ENCODE data around the gene NAA80.
"Not testable (repeated sequence)": the region's sequence is repeated elsewhere in the genome, so short reads cannot be mapped to it uniquely, and the experiment has no call there.

NAA80 gene

DNA sequence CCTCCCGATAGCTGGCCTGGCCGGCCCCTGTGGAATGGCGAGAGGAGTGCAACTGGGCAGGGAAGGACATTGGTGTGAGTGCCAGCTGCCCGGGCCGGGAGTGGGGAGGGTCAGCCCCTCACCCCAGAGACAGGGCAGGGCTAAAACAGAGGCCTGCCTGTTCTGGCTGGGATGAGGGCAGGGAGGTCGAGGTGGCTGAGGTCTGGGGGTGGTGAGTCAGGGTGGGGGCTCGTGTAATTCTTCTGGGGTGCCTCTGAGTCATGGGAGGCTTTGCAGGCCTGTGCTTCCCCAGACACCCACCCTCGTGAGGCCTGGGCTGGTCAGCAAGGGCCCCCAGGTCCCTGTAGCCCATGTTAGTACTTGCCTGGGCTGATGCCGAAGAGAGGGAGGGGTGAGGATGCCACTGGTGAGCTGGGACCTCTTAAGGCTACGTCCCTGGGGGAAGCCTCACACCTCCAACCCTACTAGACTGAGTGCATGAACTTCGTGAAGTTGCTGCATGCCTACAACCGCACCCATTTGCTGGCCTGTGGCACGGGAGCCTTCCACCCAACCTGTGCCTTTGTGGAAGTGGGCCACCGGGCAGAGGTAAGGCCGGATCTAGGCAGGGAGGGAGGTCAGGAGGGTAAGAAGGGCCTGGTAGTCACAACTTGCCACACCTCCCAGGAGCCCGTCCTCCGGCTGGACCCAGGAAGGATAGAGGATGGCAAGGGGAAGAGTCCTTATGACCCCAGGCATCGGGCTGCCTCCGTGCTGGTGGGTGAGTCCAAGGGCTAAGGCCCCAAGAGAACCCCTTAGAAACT is 28.6 kb downstream of the NAA80 start:
- no peak for DNase-seq (ENCODE audit: low read depth, low spot score)

DNA sequence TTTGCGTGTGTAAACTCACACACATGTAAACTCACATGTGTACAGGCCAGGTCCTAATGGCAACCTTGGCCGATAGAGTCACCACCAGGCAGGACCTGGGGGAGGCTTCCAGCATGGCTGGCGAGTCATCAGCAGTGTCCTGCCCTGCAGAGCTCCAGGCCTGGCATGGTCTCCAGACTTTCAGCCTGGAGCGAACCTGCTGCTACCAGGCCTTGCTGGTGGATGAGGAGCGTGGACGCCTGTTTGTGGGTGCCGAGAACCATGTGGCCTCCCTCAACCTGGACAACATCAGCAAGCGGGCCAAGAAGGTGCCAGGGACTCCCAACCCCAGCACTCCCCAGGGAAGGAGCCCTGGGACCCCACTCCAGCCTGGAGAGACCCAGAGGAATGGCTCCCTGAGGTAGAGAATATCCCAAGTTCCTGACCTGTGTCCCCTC is 29.2 kb downstream of the NAA80 start:
- no peak for DNase-seq (ENCODE audit: low read depth, low spot score)

DNA sequence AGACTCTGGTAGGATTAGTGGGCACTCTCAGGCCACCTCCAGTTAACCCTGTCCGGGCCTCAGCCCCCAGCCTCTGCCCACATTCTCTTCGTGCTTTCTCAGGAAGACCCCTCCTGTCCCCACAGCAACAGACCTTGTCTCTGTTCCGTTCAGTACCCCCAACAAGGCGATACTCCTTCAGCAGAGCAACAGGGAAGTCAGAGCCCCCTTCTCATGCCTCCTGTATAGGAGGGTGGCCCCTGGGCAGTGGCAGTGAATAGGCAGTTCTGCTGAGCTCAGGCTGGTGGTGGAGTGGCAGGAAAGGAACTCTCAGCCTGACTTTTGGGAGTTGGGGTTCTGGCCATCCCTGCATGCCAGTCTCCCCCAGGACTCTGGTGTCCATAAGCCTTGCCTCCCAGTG is 29.7 kb downstream of the NAA80 start:
- no peak for DNase-seq (ENCODE audit: low read depth, low spot score)

DNA sequence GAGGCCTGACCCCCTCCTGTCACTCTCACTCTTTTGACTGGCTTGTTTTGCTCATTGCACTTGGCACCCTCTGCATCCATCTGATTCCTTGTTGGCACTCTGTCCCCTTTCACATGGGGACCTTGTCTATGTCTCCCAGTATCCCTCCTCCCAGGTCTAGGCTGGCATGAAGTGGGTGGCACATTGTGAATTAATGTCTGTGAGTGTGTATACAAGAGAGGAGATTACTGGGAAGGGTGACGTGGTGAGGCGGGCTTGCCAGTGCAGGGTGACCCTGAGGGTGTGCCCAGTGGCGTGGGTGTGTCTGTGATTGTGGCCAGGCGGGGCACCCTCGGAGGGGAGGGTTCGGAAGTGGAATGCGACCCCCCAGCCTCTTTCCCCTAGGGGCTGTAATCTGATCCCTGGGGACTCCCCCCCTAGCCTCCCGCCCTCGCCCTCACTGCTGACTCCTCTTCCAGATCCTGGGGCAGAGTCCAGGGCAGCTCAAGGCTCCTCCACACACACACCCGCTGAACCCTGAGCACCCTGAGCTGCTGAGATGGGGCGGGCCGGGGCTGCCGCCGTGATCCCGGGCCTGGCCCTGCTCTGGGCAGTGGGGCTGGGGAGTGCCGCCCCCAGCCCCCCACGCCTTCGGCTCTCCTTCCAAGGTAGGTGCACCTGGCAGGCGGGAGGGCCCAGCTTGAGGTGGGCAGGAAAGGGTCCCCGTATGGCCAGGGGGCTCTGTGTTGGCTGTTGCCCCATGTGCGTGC is 30.3 kb downstream of the NAA80 start, which contains the start of gene SEMA3B:
Gene SEMA3B (plus strand): TSS at position 445 of the 749 bp plus-strand sequence. CDS start 94 bp downstream, at position 539.
- DNase-seq (ENCODE audit: low read depth, low spot score): no peak

DNA sequence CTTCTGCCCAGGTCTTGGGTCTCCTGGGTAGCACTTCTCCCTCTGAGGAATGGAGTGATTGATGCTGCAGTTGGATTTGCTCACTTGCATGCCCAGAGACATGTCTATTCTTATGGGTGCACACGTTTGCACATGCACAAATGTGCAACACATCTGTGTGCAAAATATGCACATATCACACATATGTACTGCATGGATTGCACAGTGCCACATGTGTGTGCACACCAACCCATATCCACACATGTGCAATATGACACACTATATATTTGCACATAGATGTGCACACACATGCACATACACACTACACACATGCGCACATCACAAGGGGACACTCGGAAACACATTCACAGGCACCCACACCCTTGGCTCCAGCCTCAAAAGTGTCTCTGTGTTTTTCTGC is 30.9 kb downstream of the NAA80 start:
- DNase-seq (ENCODE audit: low read depth, low spot score): no peak

DNA sequence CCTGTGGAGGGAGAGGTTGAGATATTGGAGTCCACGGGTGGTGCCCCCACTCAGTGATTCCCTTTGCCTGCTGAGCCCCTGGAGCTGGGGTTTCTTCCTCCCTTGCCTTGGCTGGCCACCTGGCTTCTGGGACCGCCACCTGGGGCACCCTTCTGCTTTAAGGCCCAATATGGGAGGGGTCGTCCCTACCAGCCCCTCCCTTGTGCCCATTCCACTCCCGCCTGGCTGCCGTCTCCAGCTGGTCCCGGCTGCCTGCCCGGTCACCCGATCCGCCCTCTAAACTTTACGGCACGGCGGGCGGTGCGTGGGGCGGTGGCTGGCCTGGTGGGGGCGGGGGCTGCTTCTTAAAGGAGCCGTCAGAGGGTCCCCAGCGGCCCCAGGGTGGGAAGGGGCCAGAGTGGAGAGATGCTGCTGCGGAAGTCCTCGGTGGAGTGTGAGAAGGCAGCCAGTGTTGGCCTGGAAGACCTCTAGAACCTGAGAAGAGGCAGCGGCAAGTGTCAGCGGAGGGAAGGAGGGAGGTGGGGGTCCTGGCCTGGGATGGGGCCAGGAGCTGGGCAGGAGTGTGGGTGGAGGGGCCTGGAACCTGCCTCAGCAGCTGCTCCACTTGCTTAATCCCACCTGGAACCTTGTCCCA is 31.8 kb downstream of the NAA80 start:
- DNase-seq (ENCODE audit: low read depth, low spot score): no peak

DNA sequence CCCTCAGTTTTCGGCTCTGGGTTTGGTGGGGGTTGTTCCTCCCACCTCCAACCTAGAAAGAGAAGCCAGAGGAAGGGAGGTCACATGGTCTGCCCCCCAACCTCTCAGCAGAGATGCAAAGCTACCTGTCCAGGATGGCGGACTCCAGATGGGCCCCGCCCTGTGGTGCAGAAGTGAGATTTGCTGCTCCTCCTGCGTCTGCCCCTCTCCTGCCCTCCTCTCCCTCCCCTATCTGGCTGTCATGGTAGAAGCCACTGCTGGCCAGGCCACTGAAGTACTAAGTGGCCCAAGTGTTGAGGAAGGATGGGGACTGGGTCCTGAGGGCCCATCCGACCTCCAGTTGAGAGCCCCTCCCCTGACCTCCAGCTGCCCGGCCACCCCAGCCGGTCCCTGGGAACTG is 32.4 kb downstream of the NAA80 start:
- DNase-seq (ENCODE audit: low read depth, low spot score): no peak

DNA sequence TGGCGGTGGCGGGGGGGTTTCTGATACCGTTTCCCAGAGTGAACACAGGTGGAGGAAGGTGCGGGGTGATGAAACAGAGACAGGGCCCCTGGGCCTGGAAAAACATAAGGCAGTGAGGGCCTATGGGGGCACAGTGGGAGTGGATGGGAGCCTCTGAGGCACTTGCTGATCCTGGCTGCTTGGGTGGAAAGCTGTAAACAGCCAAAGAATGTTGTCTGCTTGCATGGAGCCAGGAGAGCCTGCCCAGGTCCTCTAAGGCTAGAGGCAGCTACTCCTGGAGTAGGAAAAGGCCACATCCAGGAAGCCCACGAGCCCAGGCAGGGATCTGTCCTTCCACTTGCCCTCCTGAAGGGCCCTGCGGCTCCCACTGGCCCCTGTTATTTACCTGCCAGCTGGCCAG is 33.2 kb downstream of the NAA80 start:
- no peak for DNase-seq (ENCODE audit: low read depth, low spot score)

DNA sequence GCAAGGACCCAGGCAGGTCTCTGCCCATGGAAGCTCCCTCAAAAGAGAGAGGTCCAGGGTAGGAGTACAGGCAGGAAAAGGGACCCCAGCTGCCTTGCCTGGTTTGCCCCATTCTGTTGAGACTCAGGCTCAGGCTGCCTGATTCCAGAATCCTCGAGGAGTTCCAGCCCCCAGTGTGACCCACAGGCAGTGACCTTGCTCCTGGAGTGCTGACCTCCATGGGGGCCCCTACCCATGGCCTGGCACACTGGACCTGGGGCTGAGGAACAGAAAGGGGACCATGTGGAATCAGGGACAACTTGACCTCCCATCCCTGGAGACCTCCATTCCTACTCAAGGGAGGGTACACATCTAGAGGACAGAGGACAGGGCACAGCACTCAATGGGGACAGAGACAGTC is 33.6 kb downstream of the NAA80 start:
- DNase-seq (ENCODE audit: low read depth, low spot score): no peak

DNA sequence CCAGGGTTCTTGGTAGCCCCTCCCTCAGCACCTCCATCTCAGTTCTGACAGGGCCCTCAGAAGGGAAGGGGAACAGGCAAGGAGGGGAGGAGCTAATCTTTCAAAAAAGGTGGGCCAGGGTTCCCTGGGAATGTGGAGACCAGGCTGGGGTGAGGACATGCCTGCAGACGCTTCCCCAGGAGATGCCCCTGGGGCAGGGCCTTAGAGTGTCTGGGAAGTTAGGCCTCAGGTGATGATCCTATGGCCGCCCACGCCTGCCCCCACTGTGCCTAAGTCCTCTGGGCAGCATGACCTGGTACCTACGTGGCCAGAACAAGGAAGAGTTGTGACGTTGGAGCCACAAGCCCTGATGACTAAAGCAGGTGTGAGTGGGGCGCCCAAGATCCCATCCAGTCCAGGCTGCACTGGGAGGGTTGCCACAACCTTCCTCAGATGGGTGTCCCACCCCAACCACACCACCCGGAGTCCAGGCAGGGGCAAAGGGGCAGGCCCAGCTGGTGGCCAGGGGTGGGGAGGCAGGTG is 34.2 kb downstream of the NAA80 start:
- no peak for DNase-seq (ENCODE audit: low read depth, low spot score)

DNA sequence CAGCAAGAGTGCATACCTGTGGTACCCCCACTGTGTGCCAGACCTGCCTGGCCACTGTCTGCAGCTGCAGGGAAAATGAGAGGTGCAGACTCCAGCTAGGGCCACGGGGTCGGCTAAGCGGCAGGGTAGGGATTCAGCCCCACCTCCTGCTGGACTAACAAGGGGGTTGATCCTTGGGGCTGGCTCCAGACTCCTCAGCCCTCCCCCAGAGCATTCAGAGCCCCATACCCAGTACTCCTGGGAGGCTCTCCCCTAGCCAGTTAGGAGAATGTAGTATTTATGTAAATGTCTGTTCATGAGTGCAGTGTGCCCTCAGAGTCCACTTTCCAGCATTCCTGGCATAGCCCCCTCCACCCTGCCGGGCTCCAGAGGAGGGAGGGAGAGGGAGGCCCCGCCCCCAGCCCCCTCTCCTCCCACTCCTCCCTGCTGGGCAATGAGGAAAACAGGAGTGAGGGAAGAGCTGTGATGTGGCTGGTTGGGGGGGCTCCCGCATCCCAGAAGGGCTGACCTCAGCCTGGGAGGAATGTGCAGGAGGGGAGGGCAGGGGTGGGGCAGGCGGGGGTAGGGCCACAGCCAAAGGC is 34.7 kb downstream of the NAA80 start:
- DNase-seq (ENCODE audit: low read depth, low spot score): peak; percentile 93

DNA sequence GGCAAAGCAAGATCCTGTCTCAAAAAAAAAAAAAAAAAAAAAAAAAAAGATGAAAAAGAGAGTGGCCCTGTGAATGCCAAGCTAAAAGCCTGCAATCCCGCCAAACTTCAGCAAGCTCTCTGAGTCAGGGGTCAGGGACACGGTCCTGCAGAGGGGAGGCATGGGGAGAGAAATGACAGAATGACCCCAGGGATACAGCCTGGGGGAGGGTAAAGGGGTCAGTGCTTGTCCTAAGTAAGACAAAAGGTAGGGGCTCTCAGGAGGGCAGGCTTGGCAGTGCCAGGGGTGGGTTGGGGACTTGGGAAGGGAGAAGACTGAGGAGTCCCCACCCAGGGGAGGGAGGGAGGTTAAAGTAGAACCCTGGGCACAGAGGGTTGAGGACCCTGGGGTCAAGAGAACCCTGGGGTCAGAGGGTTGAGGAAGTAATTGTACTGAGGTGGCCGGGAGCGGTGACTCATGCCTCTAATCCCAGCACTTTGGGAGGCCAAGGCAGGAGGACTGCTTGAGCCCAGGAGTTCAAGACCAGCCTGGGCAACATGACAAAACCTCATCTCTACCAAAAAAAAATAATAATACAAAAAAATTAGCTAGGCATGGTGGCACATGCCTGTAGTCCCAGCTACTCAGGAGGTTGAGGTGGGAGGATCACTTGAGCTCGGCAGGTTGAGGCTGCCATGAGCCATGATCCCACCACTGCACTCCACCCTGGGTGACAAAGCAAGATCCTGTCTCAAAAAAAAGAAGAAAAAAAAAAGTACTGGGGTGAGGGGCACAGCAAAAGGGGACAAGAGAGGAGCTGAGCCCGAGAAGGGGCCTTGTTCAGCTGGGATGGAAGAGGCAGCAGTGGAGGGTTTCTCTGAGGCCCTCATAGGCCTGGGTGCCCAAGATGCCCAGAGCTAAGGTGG is 35.5 kb downstream of the NAA80 start:
- no peak for DNase-seq (ENCODE audit: low read depth, low spot score)

DNA sequence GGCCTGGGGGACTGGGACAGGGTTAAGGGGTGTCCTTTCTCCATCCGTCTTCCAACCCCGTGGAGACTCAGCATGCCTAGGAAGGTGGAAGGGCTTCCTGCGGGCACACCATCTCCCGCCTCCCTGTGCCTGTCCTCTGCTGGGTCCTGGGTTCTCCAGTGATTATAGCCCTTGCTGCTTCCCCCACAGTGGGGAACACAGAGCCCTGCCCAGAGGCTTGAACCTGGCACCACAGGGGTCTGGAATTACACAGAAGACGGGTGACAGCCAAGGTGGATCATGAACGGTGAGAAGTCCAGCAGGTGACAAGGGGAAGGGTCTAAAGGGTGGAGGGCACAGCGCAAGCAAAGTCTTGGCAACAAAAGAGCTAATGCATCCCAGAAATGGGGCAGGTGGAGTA is 36.4 kb downstream of the NAA80 start:
- DNase-seq (ENCODE audit: low read depth, low spot score): no peak

DNA sequence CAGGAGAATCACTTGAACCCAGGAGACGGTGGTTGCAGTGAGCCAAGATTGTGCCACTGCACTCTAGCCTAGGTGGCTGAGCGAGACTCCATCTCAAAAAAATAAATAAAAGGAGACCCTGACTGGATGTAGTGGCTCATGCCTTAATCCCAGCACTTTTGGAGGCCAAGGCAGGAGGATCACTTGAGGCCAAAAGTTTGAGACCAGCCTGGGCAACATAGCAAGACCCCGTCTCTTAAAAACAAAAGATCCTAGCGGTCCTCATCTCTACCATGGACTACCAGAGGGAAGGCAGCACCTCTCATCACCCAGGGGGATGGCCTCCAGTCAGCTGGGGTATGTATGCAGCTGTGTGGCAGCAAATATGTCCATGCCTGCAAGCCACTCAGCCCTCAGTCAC is 37.0 kb downstream of the NAA80 start:
- DNase-seq (ENCODE audit: low read depth, low spot score): not testable (repeated sequence)

DNA sequence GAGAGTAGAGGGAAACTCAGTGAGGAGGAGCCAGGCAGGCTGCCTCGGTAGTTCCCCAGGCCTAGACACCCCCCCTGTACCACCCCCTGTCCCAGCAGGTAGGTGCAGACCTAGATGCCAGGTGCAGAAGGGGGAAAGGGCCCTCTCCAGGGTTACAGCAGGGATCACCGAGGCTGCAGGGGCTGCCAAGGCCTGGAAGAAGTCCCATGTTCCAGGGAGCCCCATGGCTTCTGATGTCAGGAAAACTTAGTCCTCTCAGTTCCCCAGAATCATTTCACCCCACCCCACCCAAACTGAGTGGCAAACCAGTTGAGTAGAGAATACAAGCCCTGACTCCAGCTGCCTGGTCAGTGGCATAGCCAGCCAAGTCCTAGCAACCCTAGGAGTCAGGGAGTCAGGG is 37.7 kb downstream of the NAA80 start:
- DNase-seq (ENCODE audit: low read depth, low spot score): no peak

DNA sequence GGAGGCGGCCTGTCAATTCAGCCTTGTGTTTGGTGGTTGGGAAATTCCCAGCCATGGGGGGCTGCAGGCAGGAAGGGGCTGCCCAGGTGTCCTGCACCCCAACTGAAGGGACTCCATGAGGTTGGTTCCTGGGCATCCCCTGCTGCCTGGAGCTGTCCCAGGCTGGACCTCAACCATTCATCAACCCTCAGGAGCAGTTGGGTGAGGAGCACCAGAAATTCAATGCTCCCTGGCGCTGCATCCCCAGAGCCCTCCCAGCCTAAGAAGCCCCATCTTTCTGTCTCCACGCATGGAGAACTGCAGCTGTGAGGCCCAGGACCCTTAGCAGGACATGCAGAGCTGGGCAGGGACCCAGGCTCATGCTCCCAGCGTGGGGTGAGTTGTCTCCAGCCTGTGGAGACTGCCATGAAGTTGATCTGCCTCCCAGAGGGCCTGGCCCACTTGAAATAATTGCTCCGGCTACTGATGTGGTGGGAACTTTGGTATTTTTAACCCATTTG is 38.2 kb downstream of the NAA80 start:
- no peak for DNase-seq (ENCODE audit: low read depth, low spot score)

DNA sequence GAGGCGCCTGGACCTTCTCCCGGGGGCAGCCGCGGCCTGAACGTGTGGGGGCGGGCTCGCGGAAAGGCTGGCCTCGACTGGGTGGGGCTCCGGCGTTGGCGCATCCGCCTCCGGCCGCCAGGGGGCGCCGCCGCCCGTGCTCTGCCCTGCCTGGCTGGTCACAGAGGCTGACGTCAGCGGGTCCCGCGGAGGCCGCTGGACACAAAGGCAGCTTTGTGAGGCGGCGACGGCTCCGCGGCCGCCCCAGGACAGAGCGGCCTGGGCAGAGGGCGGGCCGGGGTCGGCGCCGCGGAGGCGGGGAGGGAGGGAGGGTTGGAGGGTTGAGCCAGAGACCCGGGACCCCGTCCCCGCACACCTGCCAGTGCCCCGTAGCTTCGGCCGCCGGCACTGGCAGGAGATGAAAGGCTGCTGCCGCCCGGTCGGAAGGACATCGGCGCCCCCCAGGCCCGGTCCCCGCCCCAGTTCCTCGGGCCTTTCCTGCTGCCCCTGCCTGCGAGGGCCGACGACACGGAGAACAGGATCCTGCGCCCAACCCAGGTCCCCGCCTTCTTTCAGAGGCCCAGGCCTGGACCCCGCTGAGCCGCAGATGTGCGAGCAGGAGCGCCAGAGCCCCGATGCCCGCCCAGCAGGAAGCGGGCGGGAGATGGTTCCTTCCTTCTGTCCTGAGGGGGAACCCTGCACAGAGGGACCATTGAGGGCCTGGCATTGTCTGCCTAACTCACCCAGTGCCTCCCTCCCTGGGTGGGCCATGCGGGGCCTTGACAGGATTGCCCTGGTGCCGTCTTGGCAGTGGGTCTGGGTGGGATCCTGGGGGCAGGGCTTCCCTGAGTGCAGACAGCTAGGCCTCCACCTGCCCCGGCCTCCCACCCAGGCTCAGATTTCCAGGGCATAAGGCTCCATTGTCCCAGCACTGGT is 38.9 kb downstream of the NAA80 start:
- DNase-seq (ENCODE audit: low read depth, low spot score): no peak

DNA sequence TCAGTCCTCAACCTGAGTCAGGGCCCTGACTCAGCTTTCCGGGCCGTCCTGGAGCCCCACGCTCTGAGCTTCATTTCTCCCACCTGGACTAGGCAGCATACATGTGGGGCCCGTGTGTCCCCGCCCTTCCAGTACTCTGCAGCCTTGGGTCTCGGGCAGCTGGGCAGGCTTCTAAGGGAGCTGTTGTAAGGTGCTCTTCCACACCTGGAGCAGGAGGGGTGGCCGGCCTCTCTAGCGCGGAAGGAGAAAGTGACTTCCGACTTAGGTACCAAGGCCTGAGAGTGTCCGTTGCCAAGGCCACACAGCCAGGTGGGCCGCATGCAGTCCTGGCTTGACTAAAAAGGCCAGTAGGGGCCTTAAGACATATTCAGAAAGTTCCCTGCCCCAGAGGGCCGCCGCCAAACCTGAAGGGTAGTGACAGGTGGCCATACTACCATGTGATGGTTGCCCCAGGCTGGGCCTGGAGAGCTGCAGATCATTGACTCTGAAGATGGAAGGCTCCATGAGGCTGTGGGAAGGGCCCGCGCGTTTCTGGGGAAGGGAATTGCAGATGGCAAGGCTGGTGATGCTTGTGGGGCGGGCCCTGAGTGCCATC is 39.7 kb downstream of the NAA80 start:
- no peak for DNase-seq (ENCODE audit: low read depth, low spot score)

DNA sequence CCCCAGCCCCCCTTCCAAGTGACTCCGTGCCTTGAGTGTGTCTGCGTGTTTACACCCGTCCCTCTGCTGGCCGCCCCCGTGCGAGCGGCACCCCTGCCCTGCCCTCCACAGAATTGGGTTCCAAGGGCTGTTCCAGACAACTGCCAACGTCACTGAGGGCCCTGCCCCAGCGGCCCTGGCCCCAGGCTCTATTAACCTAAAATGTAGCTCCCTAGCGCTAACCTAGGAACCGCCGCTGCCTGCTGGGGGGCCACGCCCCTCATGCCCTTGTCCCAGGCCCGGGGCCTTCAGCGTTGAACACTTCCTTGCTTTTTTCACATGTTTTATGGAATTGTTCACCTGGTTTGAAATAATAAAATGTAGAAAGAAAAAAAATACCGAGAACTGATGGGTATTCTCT is 40.2 kb downstream of the NAA80 start:
- no peak for DNase-seq (ENCODE audit: low read depth, low spot score)
